PC-3 (cell line): ENCODE results near the gene GZMB. TPM values are rescaled to one million over a fixed set of nuclear protein-coding genes. Genes with fewer than 3 reads are reported as not detected.

Source experiments
- ATAC-seq: fragments of 200-7000 bp; cut with Tn5 transposase; 2 replicates; pipeline ENCODE4 v1.9.1; 2020; ENCODE audit warnings: mild to moderate bottlenecking, moderate library complexity
- BruUV-seq: library from RNA; stranded (reverse); fragments of 400-500 nt; replicated peaks from 2 replicates; lab custom pipeline; 2021; lab: Mats Ljungman, UMichigan
- CTCF ChIA-PET: fragments of 300-600 bp; sonication (Branson Sonifier 250); formaldehyde crosslinking; loops from one replicate; lab custom pipeline; 2022; ENCODE audit warnings: antibody characterized with exemption; lab: Charles Lee
- POLR2A ChIA-PET: fragments of 300-600 bp; sonication (Branson Sonifier 250); formaldehyde crosslinking; loops from one replicate; lab custom pipeline; 2022; ENCODE audit warnings: antibody characterized with exemption; ENCODE audit not compliant: unreplicated experiment; lab: Charles Lee
- DNase-seq: peaks from one replicate; pipeline ENCODE4 v3.0.0-alpha.2; 2015
- H2AFZ ChIP-seq: fragments of 300-600 bp; sonication (generic); 2 replicates; pipeline ENCODE4 v1.6.0; 2016; ENCODE audit warnings: antibody characterized with exemption, low read length
- H3F3A ChIP-seq: fragments of 300-600 bp; sonication (generic); one replicate; pipeline ENCODE4 v1.6.0; 2017; ENCODE audit warnings: antibody characterized with exemption, low read length, control low read depth, mild to moderate bottlenecking; ENCODE audit not compliant: unreplicated experiment
- H3K27ac ChIP-seq: fragments of 300-600 bp; sonication (generic); 2 replicates; pipeline ENCODE4 v1.5.1; 2016; ENCODE audit warnings: mild to moderate bottlenecking, low read length
- H3K27me3 ChIP-seq: fragments of 300-600 bp; sonication (generic); 2 replicates; pipeline ENCODE4 v1.6.1; 2016; ENCODE audit warnings: low read length, mixed read lengths
- H3K36me3 ChIP-seq: fragments of 300-600 bp; sonication (generic); 2 replicates; pipeline ENCODE4 v1.6.1; 2016; ENCODE audit warnings: low read depth, mixed run types, low read length, mixed read lengths
- H3K4me1 ChIP-seq: fragments of 300-600 bp; sonication (generic); 2 replicates; pipeline ENCODE4 v1.5.1; 2016; ENCODE audit warnings: low read length; ENCODE audit not compliant: insufficient read depth
- H3K4me2 ChIP-seq: fragments of 300-600 bp; sonication (generic); 2 replicates; pipeline ENCODE4 v1.6.0; 2016; ENCODE audit warnings: low read length
- H3K4me3 ChIP-seq: fragments of 300-600 bp; sonication (generic); 2 replicates; pipeline ENCODE4 v1.5.1; 2016; ENCODE audit warnings: mild to moderate bottlenecking, low read length, mixed read lengths
- H3K79me2 ChIP-seq: fragments of 300-600 bp; sonication (generic); 2 replicates; pipeline ENCODE4 v1.6.1; 2017; ENCODE audit warnings: low read length, mixed read lengths
- H3K9ac ChIP-seq: fragments of 300-600 bp; sonication (generic); 2 replicates; pipeline ENCODE4 v1.6.0; 2016; ENCODE audit warnings: mild to moderate bottlenecking, low read length
- H3K9me2 ChIP-seq: fragments of 300-600 bp; sonication (generic); replicated peaks from 2 replicates; pipeline ENCODE4 v1.6.1; 2016; ENCODE audit warnings: mixed run types, low read length, mixed read lengths
- H3K9me3 ChIP-seq: fragments of 300-600 bp; sonication (generic); 2 replicates; pipeline ENCODE4 v1.6.1; 2016; ENCODE audit warnings: low read length, mixed read lengths
- H4K20me1 ChIP-seq: fragments of 300-600 bp; sonication (generic); 2 replicates; pipeline ENCODE4 v1.6.1; 2016; ENCODE audit warnings: low read length, mixed read lengths
- CTCF ChIP-seq: fragments of 300-600 bp; sonication (generic); conservative IDR thresholded peaks from 2 replicates; pipeline ENCODE4 v1.5.1; 2017; ENCODE audit warnings: antibody characterized with exemption, low read depth, mild to moderate bottlenecking, low read length
- EZH2 ChIP-seq: fragments of 300-600 bp; sonication (generic); IDR thresholded peaks from one replicate; pipeline ENCODE4 v1.6.1; 2017; ENCODE audit warnings: antibody characterized with exemption, mild to moderate bottlenecking, low read length; ENCODE audit not compliant: unreplicated experiment
- EZH2phosphoT487 ChIP-seq: fragments of 300-600 bp; sonication (generic); IDR thresholded peaks from 2 replicates; pipeline ENCODE4 v1.6.1; 2018; ENCODE audit warnings: mild to moderate bottlenecking, antibody characterized with exemption, low read length, borderline replicate concordance
- intact Hi-C: fragments of 100-400 bp; cut with micrococcal nuclease; formaldehyde crosslinking; loops from 2 replicates; pipeline ENCODE4 v1.9.0; 2023
- total RNA-seq: library from RNA; depleted of rRNA; stranded (reverse); fragments of >200 nt; gene quantifications from 2 replicates; pipeline ENCODE4 v1.2.3, GENCODE V29; 2014

Gene GZMB
- total RNA-seq, 1 experiment from 2014 or later: not detected

- Histone ChIP-seq H3K27ac (no peak overlapping the region), H4K20me1 (no peaks in the 10 kb centered on the region), H3K9me3 (no peaks in the 10 kb centered on the region), H3K79me2 (no peaks in the 10 kb centered on the region), H3K9me2 (no peaks in the 10 kb centered on the region), H2AFZ (no peak overlapping the region), H3F3A (no peaks in the 10 kb centered on the region), H3K27me3 (0 out of 2 replicates have a peak, but pooled peaks cover 4% of the 10 kb centered on the region), H3K36me3 (no peaks in the 10 kb centered on the region; the same call in 1 of the 2 replicates), H3K9ac (no peak overlapping the region), H3K4me2 (no peak overlapping the region), H3K4me3 (no peak overlapping the region), H3K4me1 (no peaks in the 10 kb centered on the region)
- CTCF ChIA-PET: no interaction called here
- DNase-seq: no peak
- TF ChIP-seq CTCF (no peak), EZH2 (no peak), EZH2phosphoT487 (no peak)
- no peak for ATAC-seq
- POLR2A ChIA-PET: no interaction called here
- intact Hi-C loops: no loop called here
- BruUV-seq: no TSS peak
Observed at GRCh38 chr14:24674204-24674970, 40.4 kb upstream of the GZMB start.

GRCh38 chr14:24673534-24674203 is 39.7 kb upstream of the GZMB start:
- Histone ChIP-seq H3K27ac (no peak overlapping the region), H4K20me1 (no peaks in the 10 kb centered on the region), H3K27me3 (0 out of 2 replicates have a peak, but pooled peaks cover 4% of the 10 kb centered on the region), H3K4me1 (no peaks in the 10 kb centered on the region), H3K9me2 (no peaks in the 10 kb centered on the region), H3K36me3 (no peaks in the 10 kb centered on the region), H3F3A (no peaks in the 10 kb centered on the region), H2AFZ (no peak overlapping the region), H3K4me2 (no peak overlapping the region), H3K4me3 (no peak overlapping the region), H3K9me3 (no peaks in the 10 kb centered on the region), H3K9ac (no peak overlapping the region), H3K79me2 (no peaks in the 10 kb centered on the region)
- POLR2A ChIA-PET: no interaction called here
- DNase-seq (no peak), ATAC-seq (no peak)
- intact Hi-C loops: no loop called here
- BruUV-seq: no TSS peak
- CTCF ChIA-PET: no interaction called here
- TF ChIP-seq EZH2phosphoT487: no peak
- no peak for TF ChIP-seq CTCF

DNA sequence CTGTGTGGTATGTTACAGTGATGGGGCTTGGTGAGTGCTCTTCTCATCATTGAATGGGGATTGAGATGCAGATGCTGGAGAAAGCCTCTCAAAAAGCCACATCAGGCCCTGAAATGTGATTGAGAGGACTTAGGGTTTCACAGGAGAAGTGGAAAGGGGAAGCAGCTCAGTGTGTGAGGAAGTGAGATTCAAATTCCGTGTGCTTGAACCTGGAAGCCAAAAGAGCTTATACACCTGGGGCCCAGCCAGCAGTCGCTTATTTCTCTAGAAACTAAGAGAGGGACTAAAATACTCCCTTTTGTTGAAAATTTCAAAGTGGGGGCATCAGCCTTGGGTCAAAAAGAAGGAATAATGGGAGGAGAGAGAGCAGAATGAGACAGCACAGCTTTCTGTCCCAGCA is 39.1 kb upstream of the GZMB start:
- Histone ChIP-seq H3K9ac (no peak overlapping the region), H3K9me2 (no peaks in the 10 kb centered on the region), H4K20me1 (no peaks in the 10 kb centered on the region), H2AFZ (no peak overlapping the region), H3K36me3 (no peaks in the 10 kb centered on the region), H3F3A (no peaks in the 10 kb centered on the region), H3K79me2 (no peaks in the 10 kb centered on the region), H3K27me3 (0 out of 2 replicates have a peak, but pooled peaks cover 4% of the 10 kb centered on the region), H3K4me3 (no peak overlapping the region), H3K4me2 (no peak overlapping the region), H3K4me1 (no peaks in the 10 kb centered on the region), H3K27ac (no peak overlapping the region), H3K9me3 (no peaks in the 10 kb centered on the region)
- intact Hi-C loops: no loop called here
- DNase-seq (no peak), ATAC-seq (no peak)
- BruUV-seq: no TSS peak
- TF ChIP-seq CTCF (no peak), EZH2phosphoT487 (no peak), EZH2 (no peak)
- CTCF ChIA-PET: no interaction called here
- POLR2A ChIA-PET: no interaction called here
